HL-60 (cell line): ENCODE data around the gene HEY2.

ENCODE experiments used
- POLR2AphosphoS5 ChIP-seq: IDR thresholded peaks from 2 replicates; pipeline ENCODE4 v1.6.1; 2012; ENCODE audit warnings: low read depth
- TF ChIP-seq, protein P1 (sequence below): IDR thresholded peaks from one replicate; pipeline ENCODE4 v1.5.1; 2011; ENCODE audit warnings: low read length, control low read depth, inconsistent platforms; ENCODE audit not compliant: insufficient read depth

DNA sequence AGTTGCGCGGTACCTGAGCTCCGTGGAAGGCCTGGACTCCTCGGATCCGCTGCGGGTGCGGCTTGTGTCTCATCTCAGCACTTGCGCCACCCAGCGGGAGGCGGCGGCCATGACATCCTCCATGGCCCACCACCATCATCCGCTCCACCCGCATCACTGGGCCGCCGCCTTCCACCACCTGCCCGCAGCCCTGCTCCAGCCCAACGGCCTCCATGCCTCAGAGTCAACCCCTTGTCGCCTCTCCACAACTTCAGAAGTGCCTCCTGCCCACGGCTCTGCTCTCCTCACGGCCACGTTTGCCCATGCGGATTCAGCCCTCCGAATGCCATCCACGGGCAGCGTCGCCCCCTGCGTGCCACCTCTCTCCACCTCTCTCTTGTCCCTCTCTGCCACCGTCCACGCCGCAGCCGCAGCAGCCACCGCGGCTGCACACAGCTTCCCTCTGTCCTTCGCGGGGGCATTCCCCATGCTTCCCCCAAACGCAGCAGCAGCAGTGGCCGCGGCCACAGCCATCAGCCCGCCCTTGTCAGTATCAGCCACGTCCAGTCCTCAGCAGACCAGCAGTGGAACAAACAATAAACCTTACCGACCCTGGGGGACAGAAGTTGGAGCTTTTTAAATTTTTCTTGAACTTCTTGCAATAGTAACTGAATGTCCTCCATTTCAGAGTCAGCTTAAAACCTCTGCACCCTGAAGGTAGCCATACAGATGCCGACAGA is 9.9 kb downstream of the HEY2 start:
- TF ChIP-seq, protein P1, sequence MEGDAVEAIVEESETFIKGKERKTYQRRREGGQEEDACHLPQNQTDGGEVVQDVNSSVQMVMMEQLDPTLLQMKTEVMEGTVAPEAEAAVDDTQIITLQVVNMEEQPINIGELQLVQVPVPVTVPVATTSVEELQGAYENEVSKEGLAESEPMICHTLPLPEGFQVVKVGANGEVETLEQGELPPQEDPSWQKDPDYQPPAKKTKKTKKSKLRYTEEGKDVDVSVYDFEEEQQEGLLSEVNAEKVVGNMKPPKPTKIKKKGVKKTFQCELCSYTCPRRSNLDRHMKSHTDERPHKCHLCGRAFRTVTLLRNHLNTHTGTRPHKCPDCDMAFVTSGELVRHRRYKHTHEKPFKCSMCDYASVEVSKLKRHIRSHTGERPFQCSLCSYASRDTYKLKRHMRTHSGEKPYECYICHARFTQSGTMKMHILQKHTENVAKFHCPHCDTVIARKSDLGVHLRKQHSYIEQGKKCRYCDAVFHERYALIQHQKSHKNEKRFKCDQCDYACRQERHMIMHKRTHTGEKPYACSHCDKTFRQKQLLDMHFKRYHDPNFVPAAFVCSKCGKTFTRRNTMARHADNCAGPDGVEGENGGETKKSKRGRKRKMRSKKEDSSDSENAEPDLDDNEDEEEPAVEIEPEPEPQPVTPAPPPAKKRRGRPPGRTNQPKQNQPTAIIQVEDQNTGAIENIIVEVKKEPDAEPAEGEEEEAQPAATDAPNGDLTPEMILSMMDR, result no peak
- no peak for TF ChIP-seq POLR2AphosphoS5
